Stimulated activated CD4-positive, alpha-beta T cell treated with anti-CD3 and anti-CD28 coated beads, Interleukin-15, amount 100 ng/mL, for 48 hours (primary cell): ENCODE data around the gene RDH12.
"Not testable (repeated sequence)": the region's sequence is repeated elsewhere in the genome, so short reads cannot be mapped to it uniquely, and the experiment has no call there.

Experiments
- DNase-seq, 2 donors: peaks; one replicate each; pipeline ENCODE4 v3.0.0-alpha.2; 2020; ENCODE audit warnings: low read depth in 2 of 2

The RDH12 gene

GRCh38 chr14:67701492-67701891, at the start of gene RDH12:
Gene RDH12 (plus strand): TSS chr14:67701886. CDS start chr14:67722643, 20,757 bp downstream.
- DNase-seq = not testable (repeated sequence)

- DNase-seq = no peak
Observed at GRCh38 chr14:67652189-67652588, 49.5 kb upstream of the RDH12 start.

- DNase-seq = no peak
Observed at GRCh38 chr14:67653651-67654280, 47.9 kb upstream of the RDH12 start.

GRCh38 chr14:67663633-67664032, 38.1 kb upstream of the RDH12 start:
- no peak for DNase-seq

GRCh38 chr14:67665868-67666267, 35.8 kb upstream of the RDH12 start:
- no peak for DNase-seq

- peak in 1 of 2 donors; percentile 9 for DNase-seq
Observed at GRCh38 chr14:67666750-67667449, 34.8 kb upstream of the RDH12 start.

GRCh38 chr14:67668559-67668958, 33.1 kb upstream of the RDH12 start:
- DNase-seq = peak in 1 of 2 donors; percentile 2

- DNase-seq = no peak
Observed at GRCh38 chr14:67673451-67673850, 28.2 kb upstream of the RDH12 start.

GRCh38 chr14:67674139-67674479, 27.6 kb upstream of the RDH12 start:
- DNase-seq = peak in 1 of 2 donors; percentile 33

- DNase-seq = peak; percentile 50 to 69
Observed at GRCh38 chr14:67674480-67675218, 27.0 kb upstream of the RDH12 start, which contains the start of gene VTI1B. Gene VTI1B (minus strand): TSS chr14:67674632. CDS start chr14:67674489, 143 bp downstream.

GRCh38 chr14:67675219-67675582, 26.5 kb upstream of the RDH12 start:
- DNase-seq = no peak

GRCh38 chr14:67679006-67679405, 22.7 kb upstream of the RDH12 start:
- DNase-seq = no peak

GRCh38 chr14:67680121-67680602, 21.5 kb upstream of the RDH12 start:
- no peak for DNase-seq

GRCh38 chr14:67680941-67681340, 20.7 kb upstream of the RDH12 start:
- DNase-seq = no peak

- DNase-seq = no peak
Observed at GRCh38 chr14:67683842-67684241, 17.8 kb upstream of the RDH12 start.

GRCh38 chr14:67690011-67690410, 11.7 kb upstream of the RDH12 start:
- DNase-seq = no peak

GRCh38 chr14:67694791-67695393, 6.8 kb upstream of the RDH12 start:
- peak; percentile 62 to 74 for DNase-seq

GRCh38 chr14:67695394-67695949, 6.2 kb upstream of the RDH12 start, which contains the start of gene RDH11:
Gene RDH11 (minus strand): TSS chr14:67695764. CDS start chr14:67695703, 61 bp downstream.
- DNase-seq = peak; percentile 78 to 79

- DNase-seq = no peak
Observed at GRCh38 chr14:67697006-67697405, 4.7 kb upstream of the RDH12 start.

- DNase-seq = no peak
Observed at GRCh38 chr14:67698179-67698578, 3.5 kb upstream of the RDH12 start.

GRCh38 chr14:67703997-67704396, 2.3 kb downstream of the RDH12 start:
- no peak for DNase-seq
